HepG2 (cell line): ENCODE measurements around the gene TPGS1. TPM values are rescaled to one million over a fixed set of nuclear protein-coding genes. Genes with fewer than 3 reads are reported as not detected.
A peak's percentile ranks its signal among the peaks of the same experiment; 100 is the strongest.

Source experiments
- ATAC-seq: fragments of 200-7000 bp; cut with Tn5 transposase; 3 replicates; pipeline ENCODE4 v1.9.1; 2020; ENCODE audit warnings: mild to moderate bottlenecking, moderate library complexity
- BruUV-seq: library from RNA; stranded (reverse); fragments of 400-500 nt; replicated peaks from 2 replicates; lab custom pipeline; 2021; lab: Mats Ljungman, UMichigan
- CTCF ChIA-PET: fragments of 300-600 bp; formaldehyde crosslinking; extraction: SDS; loops from one replicate; lab custom pipeline; 2021; ENCODE audit warnings: low total read pairs, inconsistent platforms, low intra/inter-chr PET ratio; lab: Yijun Ruan, JAX
- POLR2A ChIA-PET: fragments of 350-600 bp; sonication (Branson Sonifier 250); formaldehyde crosslinking; loops from one replicate; lab custom pipeline; 2020; ENCODE audit warnings: antibody characterized with exemption, inconsistent platforms; lab: Yijun Ruan, JAX
- DNase-seq: peaks from one replicate; pipeline ENCODE4 v3.0.0-alpha.2; 2015; ENCODE audit warnings: low spot score
- FAIRE-seq: peaks from 3 replicates; lab custom pipeline; 2011; peaks lifted over from hg19 to GRCh38; lab: Jason Lieb, UNC
- H2AFZ ChIP-seq: one replicate; pipeline ENCODE4 v1.6.1; 2011; ENCODE audit warnings: low read length, inconsistent platforms
- H3K27ac ChIP-seq: fragments of 300-600 bp; 3 replicates; pipeline ENCODE4 v1.8.0; 2011; ENCODE audit warnings: mixed run types, mild to moderate bottlenecking, mixed read lengths, low read length, inconsistent platforms; ENCODE audit not compliant: insufficient read depth; ENCODE audit errors: extremely low read length
- H3K27me3 ChIP-seq, 2 experiments: fragments of 200-600 bp in 1 of 2; 2 replicates in 1 of 2; 3 replicates in 1 of 2; pipeline versions ENCODE4 v1.6.0 to v1.8.0; 2011; ENCODE audit warnings: low read length in 2 of 2, mild to moderate bottlenecking in 2 of 2, moderate library complexity in 2 of 2, inconsistent platforms in 1 of 2; ENCODE audit not compliant: insufficient read depth in 2 of 2, control insufficient read depth in 1 of 2
- H3K36me3 ChIP-seq, 2 experiments: fragments of 200-600 bp in 1 of 2; replicated peaks in 1 of 2; 2 replicates in 1 of 2; 3 replicates in 1 of 2; pipeline versions ENCODE4 v1.5.1 to v1.8.0; 2011; ENCODE audit warnings: low read length in 2 of 2, inconsistent platforms in 1 of 2; ENCODE audit not compliant: insufficient read depth in 2 of 2, control insufficient read depth in 1 of 2
- H3K4me1 ChIP-seq: 2 replicates; pipeline ENCODE4 v1.5.1; 2012; ENCODE audit warnings: low read length, inconsistent platforms; ENCODE audit not compliant: insufficient read depth
- H3K4me2 ChIP-seq: 2 replicates; pipeline ENCODE4 v1.6.0; 2011; ENCODE audit warnings: low read depth, low read length, inconsistent platforms
- H3K4me3 ChIP-seq, 3 experiments: fragments of 200-600 bp in 1 of 3; sonication (generic), shearing (Covaris generic) in 1 of 3; replicated peaks in 1 of 3; 2 replicates each; pipeline ENCODE4 v1.5.1; 2011 to 2016; ENCODE audit warnings: low read length in 3 of 3, inconsistent platforms in 2 of 3, low read depth in 2 of 3, mild to moderate bottlenecking in 2 of 3, control low read depth in 1 of 3, mixed read lengths in 1 of 3; ENCODE audit not compliant: insufficient read depth in 1 of 3
- H3K79me2 ChIP-seq: one replicate; pipeline ENCODE4 v1.6.1; 2011; ENCODE audit warnings: low read length, inconsistent platforms; ENCODE audit not compliant: insufficient read depth
- H3K9ac ChIP-seq: 2 replicates; pipeline ENCODE4 v1.6.0; 2011; ENCODE audit warnings: mild to moderate bottlenecking, low read depth, low read length, inconsistent platforms; ENCODE audit not compliant: insufficient read depth
- H3K9me3 ChIP-seq: 2 replicates; pipeline ENCODE4 v1.5.1; 2012; ENCODE audit warnings: mild to moderate bottlenecking, low read length
- H4K20me1 ChIP-seq: 2 replicates; pipeline ENCODE4 v1.6.0; 2011; ENCODE audit warnings: inconsistent platforms, mild to moderate bottlenecking, low read length, moderate library complexity; ENCODE audit not compliant: insufficient read depth
- CHD2 ChIP-seq: IDR thresholded peaks from 2 replicates; pipeline ENCODE4 v1.6.1; 2011; ENCODE audit warnings: low read depth, low read length, improper control_type of control experiment
- FLYWCH1 ChIP-seq: sonication (generic); formaldehyde crosslinking; IDR thresholded peaks from 2 replicates; pipeline ENCODE4 v1.8.1; 2023; ENCODE audit warnings: mild to moderate bottlenecking, missing genetic modification reagents
- HNF4G ChIP-seq, 2 experiments: sonication (generic) in 1 of 2; formaldehyde crosslinking in 1 of 2; IDR thresholded peaks; 2 replicates each; pipeline versions ENCODE4 v1.4.0 to v1.6.1; 2011 to 2020; ENCODE audit warnings: borderline replicate concordance in 2 of 2, low read depth in 2 of 2, mild to moderate bottlenecking in 2 of 2, low read length in 1 of 2, missing genetic modification reagents in 1 of 2, moderate library complexity in 1 of 2
- MTF2 ChIP-seq: sonication (generic); formaldehyde crosslinking; IDR thresholded peaks from 2 replicates; pipeline ENCODE4 v1.5.0; 2020; ENCODE audit warnings: missing genetic modification reagents, borderline replicate concordance
- ONECUT2 ChIP-seq: sonication (generic); formaldehyde crosslinking; IDR thresholded peaks from 2 replicates; pipeline ENCODE4 v1.4.0; 2020; ENCODE audit warnings: missing genetic modification reagents
- PAX8 ChIP-seq: sonication (generic); formaldehyde crosslinking; IDR thresholded peaks from 2 replicates; pipeline ENCODE4 v1.8.0; 2022; ENCODE audit warnings: mild to moderate bottlenecking, missing genetic modification reagents, borderline replicate concordance
- REXO4 ChIP-seq: sonication (generic); formaldehyde crosslinking; IDR thresholded peaks from 2 replicates; pipeline ENCODE4 v1.8.0; 2022; ENCODE audit warnings: missing genetic modification reagents, mild to moderate bottlenecking, borderline replicate concordance
- TMF1 ChIP-seq: sonication (generic); formaldehyde crosslinking; IDR thresholded peaks from 2 replicates; pipeline ENCODE4 v1.8.1; 2022; ENCODE audit warnings: low read depth, missing genetic modification reagents
- ZFX ChIP-seq: sonication (generic); formaldehyde crosslinking; IDR thresholded peaks from 2 replicates; pipeline ENCODE4 v1.4.0; 2020; ENCODE audit warnings: mild to moderate bottlenecking, low read depth, missing genetic modification reagents, moderate library complexity
- ZNF124 ChIP-seq: sonication (generic); formaldehyde crosslinking; IDR thresholded peaks from 2 replicates; pipeline ENCODE4 v1.4.0; 2020; ENCODE audit warnings: missing genetic modification reagents
- ZNF672 ChIP-seq: sonication (generic); formaldehyde crosslinking; IDR thresholded peaks from 2 replicates; pipeline ENCODE4 v1.8.1; 2022; ENCODE audit warnings: missing genetic modification reagents
- ZSCAN29 ChIP-seq: sonication (generic); formaldehyde crosslinking; conservative IDR thresholded peaks from 2 replicates; pipeline ENCODE4 v1.4.0; 2020; ENCODE audit warnings: mild to moderate bottlenecking, missing genetic modification reagents
- WGBS: methylation state at CpG from one replicate; pipeline ENCODE4 v1.1.6; 2017; ENCODE audit warnings: low lambda C conversion rate; 5-methylcytosine and 5-hydroxymethylcytosine counted together
- in situ Hi-C: cut with HindIII; loops from 2 replicates; pipeline ENCODE4 v1.10.0; 2017; ENCODE audit warnings: low pct_unique_long_range_greater_than_20kb; ENCODE audit not compliant: extremely low pct_ligation_motif_present
- intact Hi-C: fragments of 100-400 bp; cut with micrococcal nuclease; formaldehyde crosslinking; loops from one replicate; pipeline ENCODE4 v1.10.0; 2022; ENCODE audit not compliant: unreplicated experiment
- polyA plus RNA-seq, 8 experiments: library from polyadenylated mRNA; depleted of rRNA in 3 of 8; stranded (reverse) in 7 of 8; unstranded in 1 of 8; fragments of >200 nt; fragmentation: Illumina TruSeq in 4 of 8; extraction: Trizol in 4 of 8; gene quantifications; 2 replicates each; pipeline versions ENCODE4 v1.2.1 to v1.2.3, GENCODE V29; 2011 to 2016; ENCODE audit warnings: low read depth in 4 of 8, missing spikeins in 1 of 8, mixed read lengths in 1 of 8; ENCODE audit not compliant: insufficient read depth in 1 of 8
- total RNA-seq, 5 experiments: library from RNA; depleted of rRNA; stranded (reverse); fragments of >200 nt; fragmentation: Illumina TruSeq; extraction: Trizol; gene quantifications; 2 replicates each; pipeline ENCODE4 v1.2.3, GENCODE V29; 2016; ENCODE audit warnings: low read depth in 1 of 5
- TF ChIP-seq, protein P1 (sequence below): sonication (generic); formaldehyde crosslinking; IDR thresholded peaks from 2 replicates; pipeline ENCODE4 v1.8.0; 2022; ENCODE audit warnings: mild to moderate bottlenecking, missing genetic modification reagents, moderate library complexity
- TF ChIP-seq, protein P2 (sequence below): IDR thresholded peaks from 2 replicates; pipeline ENCODE4 v1.6.1; 2016; ENCODE audit warnings: low read depth, missing genetic modification reagents, missing compliant biosample characterization
- TF ChIP-seq, protein P3 (sequence below): sonication (generic); formaldehyde crosslinking; IDR thresholded peaks from 2 replicates; pipeline ENCODE4 v1.5.0; 2020; ENCODE audit warnings: missing genetic modification reagents

Gene TPGS1
- total and polyA plus RNA-seq, 2 of the 13 experiments (the other 11 are each of a cell fraction or from before 2014, with no cell fraction given) = 1.1 to 6.2 TPM

DNA sequence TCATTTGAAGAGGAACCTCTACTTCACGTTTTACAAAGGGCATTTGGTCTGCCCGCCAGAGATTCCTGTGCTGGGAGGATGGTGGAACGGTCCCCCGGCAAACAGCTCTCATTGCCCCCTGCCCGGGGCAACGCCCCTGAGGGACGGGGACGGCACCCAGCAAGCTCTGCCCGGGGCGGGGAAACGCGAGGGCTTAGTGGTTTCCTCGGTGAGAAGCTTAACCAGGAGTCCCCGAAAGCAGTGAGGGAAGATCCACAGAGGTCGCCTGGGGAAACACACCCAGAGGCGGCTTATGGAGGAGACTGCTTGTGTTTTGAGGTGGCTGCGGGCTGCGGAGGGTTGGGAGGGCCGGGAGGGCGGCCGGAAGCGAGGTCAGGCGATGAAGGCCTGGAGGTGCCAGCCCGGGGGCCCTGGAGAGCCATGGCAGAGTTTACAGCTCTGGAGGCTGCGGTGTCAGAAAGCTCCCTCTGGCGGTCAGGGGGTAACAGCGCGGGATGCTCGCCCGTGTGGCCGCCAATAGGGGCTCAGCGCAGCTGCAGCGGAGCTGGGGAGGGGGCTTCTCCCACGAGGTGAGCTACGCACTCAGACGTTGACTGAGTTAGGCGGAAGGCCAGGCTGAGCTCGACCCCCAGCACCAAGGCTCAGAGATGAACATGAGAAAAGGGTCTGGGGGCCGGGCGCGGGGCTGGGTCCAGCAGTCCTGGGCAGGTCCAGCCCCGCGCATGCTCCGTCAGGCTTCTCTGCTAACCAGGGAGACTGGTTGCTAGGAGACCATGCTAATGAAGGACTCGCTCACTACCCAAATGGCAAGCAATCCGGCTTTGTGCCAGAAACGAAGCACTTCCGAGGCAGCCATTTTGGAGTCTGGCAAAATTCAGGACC, 652 bp upstream of the TPGS1 start:
- Histone ChIP-seq H3K4me3 (peak overlapping the region; percentile 93 to 99 (median 97)), H3K4me1 (peaks cover 33% of the 10 kb centered on the region), H3K36me3 (no peaks in the 10 kb centered on the region), H3K9me3 (no peaks in the 10 kb centered on the region), H3K9ac (peak overlapping the region; percentile 93), H3K27me3 (no peaks in the 10 kb centered on the region), H3K79me2 (no peaks in the 10 kb centered on the region), H2AFZ (peak overlapping the region; percentile 93), H4K20me1 (no peaks in the 10 kb centered on the region; the same call in 1 of the 2 replicates), H3K4me2 (peak overlapping the region; percentile 82), H3K27ac (peak overlapping the region; percentile 98)
- CTCF ChIA-PET = interaction anchor here (0.7 to 1.5 kb wide), 4 partner anchors 11 to 123 kb away, joined by 3 to 6 read pairs (median 6); partner anchors contain the start of gene MADCAM1
- FAIRE-seq = peak; percentile 100
- POLR2A ChIA-PET = interaction anchor here (0.8 to 2.8 kb wide), 15 partner anchors 8 to 65 kb away, joined by 3 to 33 read pairs (median 6); partner anchors contain the start of gene CDC34
- DNase-seq = peak; percentile 99
- peak; percentile 82 for ATAC-seq
- BruUV-seq = no TSS peak
- intact Hi-C loops = no loop called here
- 7% methylated on average over 19 of the region's 48 CpGs for WGBS
- in situ Hi-C loops = no loop called here
- TF ChIP-seq ZNF124 (CRISPR knock-in tag) (no peak), MTF2 (CRISPR knock-in tag) (no peak), ZSCAN29 (CRISPR knock-in tag) (no peak), CHD2 (no peak), ZFX (CRISPR knock-in tag) (peak; percentile 88), REXO4 (CRISPR knock-in tag) (no peak), HNF4G (IDR thresholded peaks at IDR 0.05; ENCODE audit: borderline replicate concordance, low read depth, low read length) (no peak; the same call in 1 of the 2 replicates), HNF4G (CRISPR knock-in tag; IDR thresholded peaks at IDR 0.05; ENCODE audit: borderline replicate concordance, low read depth) (no peak), FLYWCH1 (CRISPR knock-in tag) (no peak), TMF1 (CRISPR knock-in tag) (no peak), PAX8 (CRISPR knock-in tag) (no peak), ZNF672 (CRISPR knock-in tag) (no peak), ONECUT2 (no peak)
- TF ChIP-seq, protein P1, sequence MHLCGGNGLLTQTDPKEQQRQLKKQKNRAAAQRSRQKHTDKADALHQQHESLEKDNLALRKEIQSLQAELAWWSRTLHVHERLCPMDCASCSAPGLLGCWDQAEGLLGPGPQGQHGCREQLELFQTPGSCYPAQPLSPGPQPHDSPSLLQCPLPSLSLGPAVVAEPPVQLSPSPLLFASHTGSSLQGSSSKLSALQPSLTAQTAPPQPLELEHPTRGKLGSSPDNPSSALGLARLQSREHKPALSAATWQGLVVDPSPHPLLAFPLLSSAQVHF = no peak
- TF ChIP-seq, protein P2, sequence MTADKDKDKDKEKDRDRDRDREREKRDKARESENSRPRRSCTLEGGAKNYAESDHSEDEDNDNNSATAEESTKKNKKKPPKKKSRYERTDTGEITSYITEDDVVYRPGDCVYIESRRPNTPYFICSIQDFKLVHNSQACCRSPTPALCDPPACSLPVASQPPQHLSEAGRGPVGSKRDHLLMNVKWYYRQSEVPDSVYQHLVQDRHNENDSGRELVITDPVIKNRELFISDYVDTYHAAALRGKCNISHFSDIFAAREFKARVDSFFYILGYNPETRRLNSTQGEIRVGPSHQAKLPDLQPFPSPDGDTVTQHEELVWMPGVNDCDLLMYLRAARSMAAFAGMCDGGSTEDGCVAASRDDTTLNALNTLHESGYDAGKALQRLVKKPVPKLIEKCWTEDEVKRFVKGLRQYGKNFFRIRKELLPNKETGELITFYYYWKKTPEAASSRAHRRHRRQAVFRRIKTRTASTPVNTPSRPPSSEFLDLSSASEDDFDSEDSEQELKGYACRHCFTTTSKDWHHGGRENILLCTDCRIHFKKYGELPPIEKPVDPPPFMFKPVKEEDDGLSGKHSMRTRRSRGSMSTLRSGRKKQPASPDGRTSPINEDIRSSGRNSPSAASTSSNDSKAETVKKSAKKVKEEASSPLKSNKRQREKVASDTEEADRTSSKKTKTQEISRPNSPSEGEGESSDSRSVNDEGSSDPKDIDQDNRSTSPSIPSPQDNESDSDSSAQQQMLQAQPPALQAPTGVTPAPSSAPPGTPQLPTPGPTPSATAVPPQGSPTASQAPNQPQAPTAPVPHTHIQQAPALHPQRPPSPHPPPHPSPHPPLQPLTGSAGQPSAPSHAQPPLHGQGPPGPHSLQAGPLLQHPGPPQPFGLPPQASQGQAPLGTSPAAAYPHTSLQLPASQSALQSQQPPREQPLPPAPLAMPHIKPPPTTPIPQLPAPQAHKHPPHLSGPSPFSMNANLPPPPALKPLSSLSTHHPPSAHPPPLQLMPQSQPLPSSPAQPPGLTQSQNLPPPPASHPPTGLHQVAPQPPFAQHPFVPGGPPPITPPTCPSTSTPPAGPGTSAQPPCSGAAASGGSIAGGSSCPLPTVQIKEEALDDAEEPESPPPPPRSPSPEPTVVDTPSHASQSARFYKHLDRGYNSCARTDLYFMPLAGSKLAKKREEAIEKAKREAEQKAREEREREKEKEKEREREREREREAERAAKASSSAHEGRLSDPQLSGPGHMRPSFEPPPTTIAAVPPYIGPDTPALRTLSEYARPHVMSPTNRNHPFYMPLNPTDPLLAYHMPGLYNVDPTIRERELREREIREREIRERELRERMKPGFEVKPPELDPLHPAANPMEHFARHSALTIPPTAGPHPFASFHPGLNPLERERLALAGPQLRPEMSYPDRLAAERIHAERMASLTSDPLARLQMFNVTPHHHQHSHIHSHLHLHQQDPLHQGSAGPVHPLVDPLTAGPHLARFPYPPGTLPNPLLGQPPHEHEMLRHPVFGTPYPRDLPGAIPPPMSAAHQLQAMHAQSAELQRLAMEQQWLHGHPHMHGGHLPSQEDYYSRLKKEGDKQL (CRISPR knock-in tag) = no peak
- TF ChIP-seq, protein P3, sequence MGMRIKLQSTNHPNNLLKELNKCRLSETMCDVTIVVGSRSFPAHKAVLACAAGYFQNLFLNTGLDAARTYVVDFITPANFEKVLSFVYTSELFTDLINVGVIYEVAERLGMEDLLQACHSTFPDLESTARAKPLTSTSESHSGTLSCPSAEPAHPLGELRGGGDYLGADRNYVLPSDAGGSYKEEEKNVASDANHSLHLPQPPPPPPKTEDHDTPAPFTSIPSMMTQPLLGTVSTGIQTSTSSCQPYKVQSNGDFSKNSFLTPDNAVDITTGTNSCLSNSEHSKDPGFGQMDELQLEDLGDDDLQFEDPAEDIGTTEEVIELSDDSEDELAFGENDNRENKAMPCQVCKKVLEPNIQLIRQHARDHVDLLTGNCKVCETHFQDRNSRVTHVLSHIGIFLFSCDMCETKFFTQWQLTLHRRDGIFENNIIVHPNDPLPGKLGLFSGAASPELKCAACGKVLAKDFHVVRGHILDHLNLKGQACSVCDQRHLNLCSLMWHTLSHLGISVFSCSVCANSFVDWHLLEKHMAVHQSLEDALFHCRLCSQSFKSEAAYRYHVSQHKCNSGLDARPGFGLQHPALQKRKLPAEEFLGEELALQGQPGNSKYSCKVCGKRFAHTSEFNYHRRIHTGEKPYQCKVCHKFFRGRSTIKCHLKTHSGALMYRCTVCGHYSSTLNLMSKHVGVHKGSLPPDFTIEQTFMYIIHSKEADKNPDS = no peak
